HCT116 (cell line): Measurements from ENCODE around the gene COL19A1. TPM values are rescaled to one million over a fixed set of nuclear protein-coding genes. Genes with fewer than 3 reads are reported as not detected.

Experiments used
- ATAC-seq: fragments of 200-7000 bp; cut with Tn5 transposase; 2 replicates; pipeline ENCODE4 v1.9.1; 2020; ENCODE audit warnings: mild to moderate bottlenecking, moderate library complexity
- BruUV-seq: library from RNA; stranded (reverse); fragments of 400-500 nt; replicated peaks from 2 replicates; lab custom pipeline; 2021; lab: Mats Ljungman, UMichigan
- CTCF ChIA-PET: fragments of 300-600 bp; sonication (Branson Sonifier 250); formaldehyde crosslinking; loops from one replicate; lab custom pipeline; 2021; ENCODE audit warnings: antibody characterized with exemption; lab: Charles Lee
- POLR2A ChIA-PET: fragments of 300-600, 350-600 bp; sonication (Branson Sonifier 250); formaldehyde crosslinking; loops from one replicate; lab custom pipeline; 2021; ENCODE audit warnings: antibody characterized with exemption; lab: Charles Lee
- RAD21 ChIA-PET, 2 experiments: fragments of 300-600 bp; sonication (Branson Sonifier 250); formaldehyde crosslinking; loops; one replicate each; lab custom pipeline; 2023; ENCODE audit warnings: low total read pairs in 2 of 2; ENCODE audit not compliant: uncharacterized antibody in 2 of 2, unreplicated experiment in 2 of 2, low non-redundant PET in 1 of 2; lab: Charles Lee
- DNase-seq: peaks from one replicate; pipeline ENCODE4 v3.0.0-alpha.2; 2010; ENCODE audit warnings: low read depth, low spot score
- H2AFZ ChIP-seq: fragments of 200-600 bp; shearing (Covaris generic), sonication (generic); 2 replicates; pipeline ENCODE4 v1.6.1; 2017; ENCODE audit warnings: low read depth, mixed run types, mixed read lengths, antibody characterized with exemption, low read length; ENCODE audit not compliant: poor library complexity, severe bottlenecking
- H3K27ac ChIP-seq: 2 replicates; pipeline ENCODE4 v1.5.1; 2012; ENCODE audit warnings: low read depth, low read length
- H3K27me3 ChIP-seq: fragments of 200-600 bp; sonication (generic); 2 replicates; pipeline ENCODE4 v1.6.1; 2016; ENCODE audit warnings: mixed run types, low read length, mixed read lengths; ENCODE audit not compliant: insufficient read depth
- H3K36me3 ChIP-seq, 2 experiments: fragments of 200-500 bp in 1 of 2; fragments of 200-600 bp in 1 of 2; sonication (Bioruptor generic) in 1 of 2; sonication (generic) in 1 of 2; 2 replicates each; pipeline versions ENCODE4 v1.5.1 to v1.6.1; 2014 to 2016; ENCODE audit warnings: low read length in 2 of 2, inconsistent platforms in 1 of 2, mixed read lengths in 1 of 2, mixed run types in 1 of 2; ENCODE audit not compliant: insufficient read depth in 2 of 2, control insufficient read depth in 1 of 2
- H3K4me1 ChIP-seq, 2 experiments: fragments of 200-600 bp in 1 of 2; sonication (generic) in 1 of 2; 2 replicates each; pipeline versions ENCODE4 v1.5.1 to v1.6.1; 2012 to 2017; ENCODE audit warnings: low read length in 2 of 2, inconsistent platforms in 1 of 2, mild to moderate bottlenecking in 1 of 2, mixed read lengths in 1 of 2, mixed run types in 1 of 2, moderate library complexity in 1 of 2; ENCODE audit not compliant: insufficient read depth in 2 of 2, control insufficient read depth in 1 of 2
- H3K4me2 ChIP-seq: fragments of 200-600 bp; sonication (generic); 2 replicates; pipeline ENCODE4 v1.6.1; 2017; ENCODE audit warnings: mixed run types, low read length, mixed read lengths
- H3K4me3 ChIP-seq, 2 experiments: fragments of 200-600 bp in 1 of 2; sonication (generic) in 1 of 2; replicated peaks in 1 of 2; 2 replicates each; pipeline ENCODE4 v1.5.1; 2011 to 2016; ENCODE audit warnings: low read length in 2 of 2, control low read depth in 1 of 2, low read depth in 1 of 2, mild to moderate bottlenecking in 1 of 2, mixed read lengths in 1 of 2, mixed run types in 1 of 2
- H3K79me2 ChIP-seq: fragments of 200-600 bp; sonication (generic); 2 replicates; pipeline ENCODE4 v1.6.1; 2017; ENCODE audit warnings: mild to moderate bottlenecking, mixed run types, low read length, moderate library complexity, mixed read lengths; ENCODE audit not compliant: insufficient read depth
- H3K9ac ChIP-seq: fragments of 200-600 bp; sonication (generic); 2 replicates; pipeline ENCODE4 v1.6.1; 2016; ENCODE audit warnings: low read length, mixed read lengths
- H3K9me2 ChIP-seq: fragments of 200-600 bp; sonication (generic), shearing (Covaris generic); 2 replicates; pipeline ENCODE4 v1.6.1; 2017; ENCODE audit warnings: mixed run types, mild to moderate bottlenecking, moderate library complexity; ENCODE audit not compliant: insufficient read depth
- H3K9me3 ChIP-seq, 2 experiments: fragments of 200-500 bp in 1 of 2; fragments of 200-600 bp in 1 of 2; sonication (Bioruptor generic) in 1 of 2; sonication (generic) in 1 of 2; 2 replicates each; pipeline ENCODE4 v1.6.1; 2014 to 2017; ENCODE audit warnings: low read length in 2 of 2, mixed read lengths in 2 of 2, inconsistent platforms in 1 of 2, low read depth in 1 of 2, mild to moderate bottlenecking in 1 of 2, mixed run types in 1 of 2, moderate library complexity in 1 of 2; ENCODE audit not compliant: control insufficient read depth in 1 of 2, insufficient read depth in 1 of 2
- H4K20me1 ChIP-seq: fragments of 200-600 bp; sonication (generic), shearing (Covaris generic); 2 replicates; pipeline ENCODE4 v1.6.1; 2017; ENCODE audit warnings: mixed run types, mild to moderate bottlenecking, moderate library complexity; ENCODE audit not compliant: insufficient read depth
- CEBPB ChIP-seq: IDR thresholded peaks from 2 replicates; pipeline ENCODE4 v1.6.1; 2012; ENCODE audit warnings: low read depth
- ELF1 ChIP-seq: IDR thresholded peaks from 2 replicates; pipeline ENCODE4 v1.6.1; 2012; ENCODE audit warnings: low read depth, borderline replicate concordance
- EZH2 ChIP-seq: fragments of 200-600 bp; sonication (generic); IDR thresholded peaks from 2 replicates; pipeline ENCODE4 v1.6.1; 2017; ENCODE audit warnings: antibody characterized with exemption, mixed run types
- JUND ChIP-seq: IDR thresholded peaks from 2 replicates; pipeline ENCODE4 v1.6.1; 2012
- POLR2AphosphoS5 ChIP-seq: IDR thresholded peaks from 2 replicates; pipeline ENCODE4 v1.6.1; 2011; ENCODE audit warnings: mild to moderate bottlenecking, low read depth, low read length, moderate library complexity
- intact Hi-C: fragments of 100-400 bp; cut with micrococcal nuclease; formaldehyde crosslinking; loops from 2 replicates; pipeline ENCODE4 v1.10.0; 2022
- total RNA-seq: library from RNA; stranded (reverse); gene quantifications from one replicate; pipeline ENCODE4 v1.2.1, GENCODE V29; 2021; ENCODE audit not compliant: unreplicated experiment
- TF ChIP-seq, protein P1 (sequence below): IDR thresholded peaks from 2 replicates; pipeline ENCODE4 v1.6.1; 2012; ENCODE audit warnings: low read depth
- TF ChIP-seq, protein P2 (sequence below): IDR thresholded peaks from 2 replicates; pipeline ENCODE4 v1.6.1; 2011; ENCODE audit warnings: mild to moderate bottlenecking, low read length, moderate library complexity; ENCODE audit not compliant: insufficient replicate concordance; ENCODE audit errors: extremely low read depth

The COL19A1 gene
- total RNA-seq, 1 experiment from 2014 or later = not detected

DNA sequence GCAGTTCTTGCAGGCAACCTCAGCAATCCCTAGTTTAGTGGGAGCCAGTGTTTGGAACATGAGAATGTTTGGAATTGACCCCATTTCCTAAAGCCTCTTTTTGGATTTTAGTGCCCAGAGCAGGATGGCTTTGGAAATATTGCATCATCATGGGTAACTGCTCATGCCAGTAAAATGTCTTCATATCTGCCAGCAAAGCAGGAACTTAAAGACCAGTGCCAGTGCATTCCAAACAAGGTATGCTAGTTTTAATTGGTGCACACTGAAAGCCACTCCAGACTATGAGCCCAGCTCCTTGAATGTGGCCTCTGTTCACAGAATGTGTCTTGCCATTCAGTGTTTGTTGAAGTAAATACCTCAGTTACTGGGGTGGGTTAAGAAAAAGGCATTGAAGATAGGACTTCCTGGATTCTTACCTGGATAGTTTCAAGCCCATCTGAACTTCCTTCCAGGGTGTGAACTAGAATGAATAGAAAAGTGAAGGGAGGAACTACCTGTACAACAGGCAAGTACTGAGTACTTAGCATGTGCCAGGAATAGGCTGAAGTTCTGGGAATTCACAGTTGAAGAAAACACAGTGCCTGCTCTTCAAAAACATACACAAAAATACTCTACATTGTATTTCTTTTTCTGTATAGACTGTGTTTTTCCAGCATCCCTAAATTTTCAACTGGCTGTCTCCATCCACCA is 70.5 kb downstream of the COL19A1 start:
- ChIA-PET RAD21 (no interaction called here), CTCF (no interaction called here), POLR2A (no interaction called here)
- Histone ChIP-seq H3K4me2 (no peak overlapping the region), H3K9ac (no peak overlapping the region), H3K79me2 (no peaks in the 10 kb centered on the region), H3K9me3 (no peaks in the 10 kb centered on the region), H3K36me3 (no peaks in the 10 kb centered on the region), H2AFZ (no peak overlapping the region), H3K9me2 (no peaks in the 10 kb centered on the region), H3K4me1 (no peaks in the 10 kb centered on the region), H4K20me1 (no peaks in the 10 kb centered on the region), H3K27ac (no peak overlapping the region), H3K4me3 (no peak overlapping the region), H3K27me3 (no peaks in the 10 kb centered on the region)
- DNase-seq (no peak), ATAC-seq (no peak)
- intact Hi-C loops = no loop called here
- BruUV-seq = no TSS peak
- no peak for TF ChIP-seq EZH2
- TF ChIP-seq, protein P1, sequence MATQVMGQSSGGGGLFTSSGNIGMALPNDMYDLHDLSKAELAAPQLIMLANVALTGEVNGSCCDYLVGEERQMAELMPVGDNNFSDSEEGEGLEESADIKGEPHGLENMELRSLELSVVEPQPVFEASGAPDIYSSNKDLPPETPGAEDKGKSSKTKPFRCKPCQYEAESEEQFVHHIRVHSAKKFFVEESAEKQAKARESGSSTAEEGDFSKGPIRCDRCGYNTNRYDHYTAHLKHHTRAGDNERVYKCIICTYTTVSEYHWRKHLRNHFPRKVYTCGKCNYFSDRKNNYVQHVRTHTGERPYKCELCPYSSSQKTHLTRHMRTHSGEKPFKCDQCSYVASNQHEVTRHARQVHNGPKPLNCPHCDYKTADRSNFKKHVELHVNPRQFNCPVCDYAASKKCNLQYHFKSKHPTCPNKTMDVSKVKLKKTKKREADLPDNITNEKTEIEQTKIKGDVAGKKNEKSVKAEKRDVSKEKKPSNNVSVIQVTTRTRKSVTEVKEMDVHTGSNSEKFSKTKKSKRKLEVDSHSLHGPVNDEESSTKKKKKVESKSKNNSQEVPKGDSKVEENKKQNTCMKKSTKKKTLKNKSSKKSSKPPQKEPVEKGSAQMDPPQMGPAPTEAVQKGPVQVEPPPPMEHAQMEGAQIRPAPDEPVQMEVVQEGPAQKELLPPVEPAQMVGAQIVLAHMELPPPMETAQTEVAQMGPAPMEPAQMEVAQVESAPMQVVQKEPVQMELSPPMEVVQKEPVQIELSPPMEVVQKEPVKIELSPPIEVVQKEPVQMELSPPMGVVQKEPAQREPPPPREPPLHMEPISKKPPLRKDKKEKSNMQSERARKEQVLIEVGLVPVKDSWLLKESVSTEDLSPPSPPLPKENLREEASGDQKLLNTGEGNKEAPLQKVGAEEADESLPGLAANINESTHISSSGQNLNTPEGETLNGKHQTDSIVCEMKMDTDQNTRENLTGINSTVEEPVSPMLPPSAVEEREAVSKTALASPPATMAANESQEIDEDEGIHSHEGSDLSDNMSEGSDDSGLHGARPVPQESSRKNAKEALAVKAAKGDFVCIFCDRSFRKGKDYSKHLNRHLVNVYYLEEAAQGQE = no peak

DNA sequence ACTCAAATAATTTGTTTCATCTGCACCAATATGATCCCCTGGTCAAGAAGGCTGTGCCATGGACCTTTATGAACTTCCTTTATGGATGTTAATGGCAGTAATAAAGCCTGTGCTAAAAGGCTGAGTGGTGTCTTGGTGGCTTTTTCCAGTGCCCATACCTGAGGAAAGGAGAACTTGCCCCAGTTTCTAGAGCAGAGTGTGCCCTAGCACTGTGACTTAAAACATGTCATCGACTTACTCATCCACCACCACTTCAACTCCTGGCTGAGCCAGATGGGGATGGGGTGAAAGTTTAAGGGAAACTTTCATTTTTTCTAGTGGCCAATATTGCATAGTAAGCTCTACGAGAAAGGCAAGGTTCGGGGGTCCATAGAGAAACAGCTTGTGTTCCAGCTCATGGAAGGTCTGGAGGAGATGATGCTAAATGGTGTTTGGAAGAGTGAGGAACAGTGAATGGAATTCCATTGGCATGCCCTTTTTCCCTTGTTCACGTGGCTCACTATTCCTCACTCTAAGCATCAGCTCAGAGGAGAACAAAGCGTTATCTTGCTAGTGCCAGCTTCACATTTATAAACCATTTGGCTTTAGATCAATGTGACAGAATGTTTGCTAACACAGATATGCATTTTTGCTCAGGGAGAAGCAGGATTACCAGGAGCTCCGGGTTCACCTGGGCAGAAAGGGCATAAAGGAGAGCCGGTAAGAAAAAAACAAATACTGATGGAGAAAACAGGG is 71.2 kb downstream of the COL19A1 start:
- H3K36me3 ChIP-seq = no peaks in the 10 kb centered on the region
- POLR2A ChIA-PET = no interaction called here
- H3K79me2 ChIP-seq = no peaks in the 10 kb centered on the region
- CTCF ChIA-PET = no interaction called here
- no peaks in the 10 kb centered on the region for H4K20me1 ChIP-seq
- no peak overlapping the region for H3K9ac ChIP-seq
- DNase-seq (no peak), ATAC-seq (no peak)
- H3K4me2 ChIP-seq = no peak overlapping the region
- H3K9me2 ChIP-seq = no peaks in the 10 kb centered on the region
- no TSS peak for BruUV-seq
- RAD21 ChIA-PET = no interaction called here
- intact Hi-C loops = no loop called here
- H3K4me3 ChIP-seq = no peak overlapping the region
- no peaks in the 10 kb centered on the region for H3K27me3 ChIP-seq
- no peaks in the 10 kb centered on the region for H3K4me1 ChIP-seq
- H3K27ac ChIP-seq = no peak overlapping the region
- no peak overlapping the region for H2AFZ ChIP-seq
- no peaks in the 10 kb centered on the region for H3K9me3 ChIP-seq
- TF ChIP-seq, protein P2, sequence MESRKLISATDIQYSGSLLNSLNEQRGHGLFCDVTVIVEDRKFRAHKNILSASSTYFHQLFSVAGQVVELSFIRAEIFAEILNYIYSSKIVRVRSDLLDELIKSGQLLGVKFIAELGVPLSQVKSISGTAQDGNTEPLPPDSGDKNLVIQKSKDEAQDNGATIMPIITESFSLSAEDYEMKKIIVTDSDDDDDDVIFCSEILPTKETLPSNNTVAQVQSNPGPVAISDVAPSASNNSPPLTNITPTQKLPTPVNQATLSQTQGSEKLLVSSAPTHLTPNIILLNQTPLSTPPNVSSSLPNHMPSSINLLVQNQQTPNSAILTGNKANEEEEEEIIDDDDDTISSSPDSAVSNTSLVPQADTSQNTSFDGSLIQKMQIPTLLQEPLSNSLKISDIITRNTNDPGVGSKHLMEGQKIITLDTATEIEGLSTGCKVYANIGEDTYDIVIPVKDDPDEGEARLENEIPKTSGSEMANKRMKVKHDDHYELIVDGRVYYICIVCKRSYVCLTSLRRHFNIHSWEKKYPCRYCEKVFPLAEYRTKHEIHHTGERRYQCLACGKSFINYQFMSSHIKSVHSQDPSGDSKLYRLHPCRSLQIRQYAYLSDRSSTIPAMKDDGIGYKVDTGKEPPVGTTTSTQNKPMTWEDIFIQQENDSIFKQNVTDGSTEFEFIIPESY = no peak
- TF ChIP-seq JUND = no peak
- TF ChIP-seq ELF1 = no peak
- TF ChIP-seq POLR2AphosphoS5 = no peak
- TF ChIP-seq, protein P1 = no peak
- TF ChIP-seq CEBPB = no peak
